Measurements from ENCODE around the gene PRPSAP1. TPM values are rescaled to one million over a fixed set of nuclear protein-coding genes. Genes with fewer than 3 reads are reported as not detected.

PRPSAP1 gene
- total and polyA plus RNA-seq, 2 of the 8 experiments (the other 6 are each of a cell fraction or from before 2014, with no cell fraction given): 32.0 to 54.2 TPM

GRCh38 chr17:76278268-76278908, 75.3 kb downstream of the PRPSAP1 start:
- Histone ChIP-seq H3K18ac (ENCODE audit: extremely low read depth, low read length) (no peak overlapping the region), H3K4ac (replicated peaks; ENCODE audit: insufficient read length, low read depth, low read length) (no peak overlapping the region), H3K14ac (ENCODE audit: insufficient read length) (no peak overlapping the region), H3K79me1 (ENCODE audit: low read depth, low read length) (no peaks in the 10 kb centered on the region), H2BK5ac (ENCODE audit: low read depth, low read length) (no peak overlapping the region), H3K27ac (ENCODE audit: low read depth, low read length) (no peak overlapping the region), H4K91ac (replicated peaks; ENCODE audit: insufficient read length, low read length) (no peak overlapping the region), H2BK15ac (ENCODE audit: low read length) (no peak overlapping the region; the same call in 1 of the 2 replicates), H3K4me2 (ENCODE audit: insufficient read depth in 1 of 2, low read depth in 2 of 2, low read length in 2 of 2) (no peak overlapping the region), H2BK120ac (replicated peaks; ENCODE audit: low read depth, low read length) (no peak overlapping the region), H3K4me3 (ENCODE audit: extremely low read depth in 1 of 4, insufficient read depth in 2 of 4, low read depth in 3 of 4, low read length in 4 of 4) (no peak overlapping the region), H4K20me1 (replicated peaks in 1 of 2; ENCODE audit: control insufficient read depth in 1 of 2, insufficient read depth in 2 of 2, low read length in 2 of 2) (peaks cover 0 to 6% of the 10 kb centered on the region in 2 experiments), H4K5ac (ENCODE audit: insufficient read length, low read depth, low read length) (no peak overlapping the region), H2AFZ (ENCODE audit: low read length) (no peak overlapping the region), H3K9me3 (ENCODE audit: insufficient read depth in 2 of 2, low read depth in 1 of 2, low read length in 1 of 2) (no peaks in the 10 kb centered on the region), H2BK20ac (ENCODE audit: low read length) (no peak overlapping the region), H2AK5ac (ENCODE audit: low read depth, low read length) (no peak overlapping the region), H4K8ac (ENCODE audit: extremely low read depth, insufficient read depth, low read length) (no peak overlapping the region; the same call in 1 of the 2 replicates), H3K36me3 (ENCODE audit: control insufficient read depth in 2 of 4, insufficient read depth in 4 of 4, low read length in 3 of 4) (no peaks in the 10 kb centered on the region; a peak in 1 of 8 replicates), H3K23ac (ENCODE audit: insufficient read length) (no peak overlapping the region), H3K9ac (replicated peaks in 1 of 4; ENCODE audit: extremely low read depth in 1 of 4, low read depth in 3 of 4, low read length in 3 of 4) (no peak overlapping the region), H3K56ac (replicated peaks; ENCODE audit: insufficient read length, low read depth, low read length) (no peak overlapping the region), H3K23me2 (ENCODE audit: low read depth, low read length) (peaks cover 3% of the 10 kb centered on the region; the same call in 1 of the 2 replicates), H3K27me3 (replicated peaks in 1 of 4; ENCODE audit: control insufficient read depth in 3 of 4, extremely low read depth in 1 of 4, insufficient read depth in 3 of 4, low read length in 3 of 4) (no peaks in the 10 kb centered on the region), H3K4me1 (replicated peaks in 1 of 4; ENCODE audit: control insufficient read depth in 3 of 4, insufficient read depth in 4 of 4, low read length in 3 of 4) (peaks cover 0 to 4% (median under 1%) of the 10 kb centered on the region in 4 experiments; a peak in 3 of 7 replicates), H3K79me2 (ENCODE audit: control insufficient read depth in 1 of 2, insufficient read depth in 2 of 2, low read length in 2 of 2) (no peaks in the 10 kb centered on the region), H2BK12ac (ENCODE audit: low read depth, low read length) (no peak overlapping the region)
- no peak for FAIRE-seq
- no peak for DNase-seq (ENCODE audit: low read depth in 1 of 2, low spot score in 2 of 2)
- CTCF ChIA-PET (ENCODE audit: partially characterized antibody): interaction anchor here (0.7 to 5.6 kb wide), 32 partner anchors 9 to 542 kb away, joined by 3 to 84 read pairs (median 14); partner anchors contain the start of genes EXOC7, FOXJ1, RNF157 and UBALD2
- TF ChIP-seq RFX5 (IDR thresholded peaks at IDR 0.05; ENCODE audit: borderline replicate concordance, low read depth, low read length): no peak
- no peak for TF ChIP-seq SIRT6 (IDR thresholded peaks at IDR 0.05; ENCODE audit: low read length)
- 92% methylated on average over 18 of the region's 19 CpGs; no CpG with 5 or more reads in 1 of the 2 experiments for WGBS, 2 experiments (ENCODE audit: extremely low coverage in 1 of 2, insufficient coverage in 1 of 2, insufficient read length in 1 of 2, insufficient replicate concordance in 2 of 2, low coverage in 1 of 2, low lambda C conversion rate in 2 of 2, missing lambda C conversion rate in 1 of 2)
- POLR2A ChIA-PET (ENCODE audit: partially characterized antibody): interaction anchor here (0.7 to 1.8 kb wide), 4 partner anchors 8 to 197 kb away, joined by 3 to 6 read pairs (median 4); no protein-coding TSS in a partner anchor
